ENCODE data around the gene ACOX3.
"Not testable (repeated sequence)": the region's sequence is repeated elsewhere in the genome, so short reads cannot be mapped to it uniquely, and the experiment has no call there.

The ACOX3 gene

DNA sequence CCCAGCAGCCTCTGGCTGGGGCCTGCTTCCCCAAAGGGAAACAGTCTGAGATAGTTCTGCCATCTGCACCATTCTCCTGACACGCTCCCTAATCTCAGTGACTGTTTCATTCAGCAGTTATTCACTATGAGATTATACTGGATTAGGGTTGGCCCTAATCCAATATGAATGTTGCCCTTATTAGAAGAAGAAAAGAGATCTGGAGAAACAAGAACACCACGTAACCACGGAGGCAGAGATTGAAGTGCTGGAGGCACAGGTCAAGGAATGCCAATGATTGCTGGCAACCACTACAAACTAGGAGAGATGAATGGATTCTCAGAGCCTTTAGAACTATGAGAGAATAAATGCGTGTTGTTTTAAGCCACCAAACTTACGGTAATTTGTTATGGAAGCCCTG lies 7.4 kb downstream of the ACOX3 start:
- DNase-seq (ENCODE audit: low read depth) = no peak

DNA sequence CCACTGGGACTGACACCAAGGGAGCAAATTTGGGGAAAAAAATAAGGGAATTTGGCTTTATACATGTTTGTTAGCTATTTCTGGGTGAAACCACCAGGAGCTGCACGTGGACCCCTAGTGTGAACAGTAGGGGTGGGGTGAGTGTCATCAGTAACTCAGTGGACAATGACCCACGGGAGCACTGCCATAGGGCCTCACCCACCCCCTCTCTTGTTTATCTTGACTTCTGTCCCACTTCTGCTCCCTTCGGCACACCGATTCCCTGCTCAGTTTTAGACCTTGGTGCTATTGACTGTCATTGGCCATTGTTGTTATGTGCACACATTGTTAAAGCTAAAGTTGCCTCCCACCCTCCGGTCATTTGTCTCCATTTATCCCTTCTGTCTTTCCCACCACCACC lies 9.0 kb downstream of the ACOX3 start:
- no peak for DNase-seq (ENCODE audit: low read depth)

DNA sequence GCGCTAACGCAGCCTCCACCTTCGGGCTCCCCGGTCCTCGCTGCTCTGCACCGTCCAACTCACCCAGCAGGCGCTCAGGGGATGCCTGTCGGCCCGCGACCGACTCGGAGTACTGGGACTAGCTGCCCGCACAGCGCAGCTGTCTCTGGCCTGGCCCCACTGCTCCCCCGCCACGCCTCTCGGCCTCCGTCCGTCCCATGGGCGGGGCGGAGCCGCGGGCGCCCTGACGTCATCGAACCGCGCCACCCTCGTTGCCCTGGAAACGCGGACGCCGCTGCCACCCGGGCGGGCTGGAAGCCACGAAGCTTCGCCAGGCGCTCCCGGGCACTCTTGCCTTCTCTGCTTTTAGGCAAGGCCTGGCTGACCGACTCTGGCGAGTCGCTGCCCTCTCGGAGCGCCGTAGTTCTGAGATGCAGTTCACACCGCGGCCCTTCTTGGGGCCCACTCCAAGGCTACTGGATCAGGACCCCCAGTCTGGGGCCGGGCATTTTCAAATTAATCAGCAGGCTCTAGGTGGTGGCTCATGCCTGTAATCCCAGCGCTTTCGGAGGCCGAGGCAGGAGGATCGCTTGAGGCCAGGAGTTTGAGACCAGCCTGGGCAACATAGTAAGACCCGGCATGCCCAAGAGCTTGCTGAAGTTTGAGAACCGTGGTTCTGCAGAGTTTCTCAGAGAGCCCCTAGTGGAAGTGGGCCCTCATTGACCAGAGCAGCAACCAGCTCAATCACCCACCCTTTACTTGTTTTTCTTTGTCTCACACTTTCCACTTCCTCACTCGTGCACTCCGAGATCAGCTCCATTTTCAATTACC lies 12.0 kb downstream of the ACOX3 start:
- DNase-seq (ENCODE audit: low read depth) = peak; percentile 92

DNA sequence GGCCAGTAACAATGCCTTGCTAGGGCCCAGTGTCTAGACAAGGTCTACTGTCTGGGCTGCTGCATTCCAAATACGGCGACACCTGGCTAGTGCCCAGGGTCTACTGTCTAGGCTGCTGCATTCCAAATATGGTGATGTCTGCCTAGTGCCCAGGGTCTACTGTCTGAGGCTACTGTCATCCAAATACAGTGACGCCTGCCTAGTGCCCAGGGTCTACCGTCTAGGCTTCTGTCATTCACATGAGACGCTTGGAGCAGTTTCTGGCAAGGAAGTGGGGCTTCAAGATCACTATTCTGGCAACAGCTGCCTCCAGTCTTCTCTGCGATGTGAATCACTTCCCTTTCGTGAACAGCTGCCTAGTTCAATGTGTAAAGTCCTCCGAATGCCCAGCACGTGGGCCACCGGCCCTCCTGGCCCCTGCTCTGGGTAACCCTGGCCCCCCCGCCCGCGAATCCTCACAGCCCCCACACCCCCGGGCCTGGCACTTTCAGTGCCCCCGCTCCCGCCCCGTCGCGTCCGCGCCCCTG lies 12.7 kb downstream of the ACOX3 start:
- no peak for DNase-seq (ENCODE audit: low read depth)

DNA sequence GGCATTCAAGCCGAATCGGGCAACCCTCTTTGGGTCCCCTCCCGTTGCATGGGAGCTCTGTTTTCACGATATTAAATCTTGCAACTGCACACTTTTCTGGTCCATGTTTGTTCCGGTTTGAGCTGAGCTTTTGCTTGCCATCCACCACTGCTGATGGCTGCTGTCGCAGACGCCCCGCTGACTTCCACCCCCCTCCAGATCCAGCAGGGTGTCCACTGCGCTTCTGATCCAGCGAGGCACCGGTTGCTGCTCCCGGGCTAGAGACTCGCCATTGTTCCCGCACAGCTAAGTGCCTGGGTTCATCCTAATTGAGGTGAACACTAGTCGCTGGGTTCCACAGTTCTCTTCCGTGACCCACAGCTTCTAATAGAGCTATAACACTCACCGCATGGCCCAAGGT lies 13.3 kb downstream of the ACOX3 start:
- DNase-seq (ENCODE audit: low read depth) = no peak

DNA sequence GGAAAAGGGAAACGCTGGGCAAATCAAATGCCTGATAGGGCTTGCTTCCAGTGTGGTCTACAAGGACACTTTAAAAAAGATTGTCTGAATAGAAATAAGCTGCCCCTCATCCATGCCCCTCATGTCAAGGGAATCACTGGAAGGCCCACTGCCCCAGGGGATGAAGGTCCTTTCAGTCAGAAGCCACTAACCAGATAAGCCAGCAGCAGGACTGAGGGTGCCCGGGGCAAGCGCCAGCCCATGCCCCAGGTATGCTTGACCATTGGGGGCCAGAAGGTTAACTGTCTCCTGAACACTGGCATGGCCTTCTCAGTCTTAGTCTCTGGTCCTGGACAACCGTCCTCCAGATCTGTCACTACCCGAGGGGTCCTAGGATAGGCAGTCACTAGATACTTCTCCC lies 17.7 kb downstream of the ACOX3 start:
- no peak for DNase-seq (ENCODE audit: low read depth)

DNA sequence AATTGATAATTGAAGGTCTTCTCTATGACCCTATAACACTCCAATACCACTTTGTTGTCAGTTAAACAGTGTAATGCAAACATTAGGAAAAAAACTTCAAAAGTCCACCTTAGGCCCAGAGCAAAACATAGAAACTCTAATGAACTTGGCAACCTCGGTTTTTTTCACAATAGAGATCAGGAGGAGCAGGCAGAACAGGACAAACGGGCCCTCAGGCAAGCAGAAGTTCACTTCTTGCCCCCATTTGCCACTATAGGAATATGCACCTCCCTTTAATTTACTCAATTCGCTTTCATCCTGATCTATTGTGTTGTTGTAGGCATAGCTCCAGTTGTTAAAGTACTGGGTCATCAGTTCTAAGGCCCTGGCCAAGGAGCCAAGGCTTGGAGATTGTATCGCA lies 18.2 kb downstream of the ACOX3 start:
- no peak for DNase-seq (ENCODE audit: low read depth)

DNA sequence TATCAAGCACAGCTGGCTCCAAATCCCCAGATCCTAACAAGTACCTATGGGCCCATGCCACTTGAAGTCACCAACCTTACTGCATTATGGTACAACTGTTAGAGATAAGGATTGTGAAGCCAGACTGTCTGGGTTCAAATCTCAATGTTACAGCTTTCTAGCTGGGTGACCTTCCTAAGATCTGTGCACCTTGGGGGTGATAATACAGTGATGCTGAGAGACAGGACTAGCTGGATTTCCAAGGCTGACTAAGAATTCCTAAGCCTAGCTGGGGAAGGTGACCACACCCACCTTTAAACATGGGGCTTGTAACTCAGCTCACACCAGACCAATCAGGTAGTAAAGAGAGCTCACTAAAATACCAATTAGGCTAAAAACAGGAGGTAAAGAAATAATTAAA lies 20.4 kb downstream of the ACOX3 start:
- DNase-seq (ENCODE audit: low read depth) = not testable (repeated sequence)

DNA sequence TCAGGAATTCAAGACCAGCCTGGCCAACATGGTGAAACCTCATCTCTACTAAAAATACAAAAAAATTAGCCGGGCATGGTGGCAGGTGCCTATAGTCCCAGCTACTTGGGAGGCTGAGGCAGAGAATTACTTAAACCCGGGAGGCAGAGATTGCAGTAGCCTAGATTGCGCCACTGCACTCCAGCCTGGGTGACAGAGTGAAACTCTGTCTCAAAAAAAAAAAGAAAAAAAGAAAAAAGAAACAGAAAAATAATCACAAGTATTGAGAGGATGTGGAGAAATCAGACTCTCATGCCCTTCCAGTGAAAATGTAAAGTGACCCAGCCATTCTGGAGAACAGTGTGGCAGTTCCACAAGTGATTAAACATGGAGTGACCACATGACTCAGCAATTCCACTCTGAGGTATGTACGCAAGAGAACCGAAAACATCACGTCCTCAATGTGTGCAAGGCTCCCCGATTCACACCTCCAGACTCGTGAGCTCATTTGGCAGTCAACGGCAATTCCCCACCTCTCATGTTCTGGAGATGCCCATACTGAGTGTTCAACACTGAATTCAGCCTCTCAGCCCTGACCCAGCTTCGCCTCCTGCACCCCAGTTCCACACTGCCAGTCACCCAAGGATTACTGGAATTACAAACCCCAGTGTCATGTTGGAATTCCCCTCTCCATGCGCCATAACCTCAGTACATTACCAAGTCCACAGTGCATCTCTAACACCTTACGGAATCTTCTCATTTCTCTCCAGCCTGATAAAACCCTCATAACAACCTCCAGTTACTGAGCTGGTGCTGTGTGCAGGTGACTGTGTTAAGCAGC lies 21.1 kb downstream of the ACOX3 start:
- peak; percentile 51 for DNase-seq (ENCODE audit: low read depth)

DNA sequence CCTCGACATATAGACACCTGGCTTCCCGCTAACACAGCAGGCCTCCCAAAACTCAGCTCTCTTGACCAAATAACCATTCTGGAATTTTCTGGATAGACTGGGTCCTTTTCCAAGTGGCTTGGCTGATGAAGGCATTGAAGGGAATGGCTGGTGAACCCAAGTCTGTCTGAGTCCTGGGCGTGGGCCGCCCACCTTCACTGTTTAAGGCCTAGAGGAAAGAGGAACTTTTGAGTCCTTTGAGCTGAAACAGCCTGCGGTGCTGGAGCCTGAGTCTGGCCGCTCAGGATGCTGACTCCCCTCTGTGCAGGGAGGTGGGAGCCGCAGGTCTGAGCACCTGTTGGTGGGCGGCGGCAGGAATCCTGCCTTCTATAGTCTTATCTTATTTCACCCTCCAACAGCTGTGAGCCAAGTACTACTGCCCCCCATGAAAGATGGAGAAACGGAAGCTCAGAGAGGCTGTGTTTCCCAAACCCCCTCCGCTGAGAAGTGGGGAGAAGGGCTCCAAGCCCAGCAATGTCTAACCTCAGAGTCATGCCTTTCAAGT lies 23.4 kb downstream of the ACOX3 start:
- DNase-seq (ENCODE audit: low read depth) = no peak

DNA sequence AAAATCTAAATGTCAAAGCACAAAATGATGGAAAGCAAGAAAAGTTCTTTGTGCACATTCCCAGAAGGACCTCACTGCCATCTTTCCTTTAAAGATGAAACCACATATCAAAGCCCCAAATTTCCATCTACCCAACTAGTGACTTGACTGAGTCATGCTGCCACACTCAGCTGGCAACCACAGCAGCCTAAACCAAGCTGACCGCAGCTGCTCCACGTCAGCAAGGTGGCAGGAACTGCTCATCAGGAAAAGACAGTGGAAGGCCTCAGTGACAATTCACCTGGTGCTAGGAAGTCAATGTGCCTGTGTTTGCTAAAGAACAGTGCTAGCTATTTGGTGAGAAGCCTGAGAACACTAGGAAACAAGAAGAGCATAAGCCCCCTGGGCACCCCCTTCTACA lies 26.1 kb downstream of the ACOX3 start:
- peak; percentile 42 for DNase-seq (ENCODE audit: low read depth)

DNA sequence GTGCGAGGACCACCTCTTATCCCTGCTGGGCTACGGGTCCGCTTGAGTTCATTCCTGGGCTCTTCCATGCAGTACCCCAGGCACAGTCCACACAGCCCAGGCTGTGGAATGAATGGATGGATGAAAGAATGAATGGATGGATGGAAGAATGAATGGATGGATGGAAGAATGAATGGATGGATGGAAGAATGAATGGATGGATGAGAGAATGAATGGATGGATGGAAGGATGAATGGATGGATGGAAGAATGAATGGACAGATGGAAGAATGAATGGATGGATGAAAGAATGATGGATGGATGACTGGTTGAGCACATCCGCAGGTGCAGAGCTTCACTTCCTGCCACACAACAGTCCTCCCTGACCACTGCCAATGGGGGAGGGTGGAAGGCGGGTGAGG lies 28.2 kb downstream of the ACOX3 start:
- DNase-seq (ENCODE audit: low read depth) = no peak

DNA sequence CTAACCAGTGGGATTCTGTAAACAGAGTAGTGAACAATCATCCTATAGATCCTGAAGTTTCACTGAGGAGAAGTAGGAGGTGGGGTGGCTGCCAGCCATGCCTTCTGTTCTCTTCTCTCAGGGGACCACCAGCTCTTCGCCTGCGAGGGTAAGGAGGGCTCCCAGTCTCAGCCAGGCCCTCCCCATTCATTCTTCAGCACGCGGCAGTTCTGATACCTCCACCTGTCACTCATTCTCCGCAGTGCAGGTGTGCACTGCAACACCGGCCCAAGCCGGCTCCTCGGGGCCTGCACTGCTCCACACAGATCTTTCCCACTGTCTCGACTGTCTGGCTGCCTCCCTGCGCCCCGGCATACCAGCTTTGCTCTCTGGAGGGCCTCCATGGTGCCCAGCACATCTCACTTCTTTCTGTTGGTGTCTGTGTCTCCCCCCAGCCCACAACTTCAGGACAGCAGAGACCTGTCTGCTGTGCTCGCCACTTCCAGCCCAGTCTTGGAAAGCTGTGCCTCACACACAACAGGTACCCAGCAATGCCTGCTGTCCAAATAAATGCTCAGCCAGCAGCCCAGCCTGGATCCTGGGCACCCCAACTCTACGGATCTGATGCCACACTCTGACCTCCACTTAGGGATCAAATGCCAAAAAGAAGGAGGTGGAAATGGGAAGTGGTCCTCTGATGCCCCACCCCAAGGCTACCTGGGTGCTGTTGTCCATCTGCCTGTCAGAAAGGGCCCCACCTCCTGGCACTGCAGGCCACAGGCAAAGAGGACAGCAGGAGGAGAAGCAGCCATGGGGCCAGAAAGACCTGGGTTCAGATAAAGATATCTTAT lies 29.0 kb downstream of the ACOX3 start:
- no peak for DNase-seq (ENCODE audit: low read depth)

DNA sequence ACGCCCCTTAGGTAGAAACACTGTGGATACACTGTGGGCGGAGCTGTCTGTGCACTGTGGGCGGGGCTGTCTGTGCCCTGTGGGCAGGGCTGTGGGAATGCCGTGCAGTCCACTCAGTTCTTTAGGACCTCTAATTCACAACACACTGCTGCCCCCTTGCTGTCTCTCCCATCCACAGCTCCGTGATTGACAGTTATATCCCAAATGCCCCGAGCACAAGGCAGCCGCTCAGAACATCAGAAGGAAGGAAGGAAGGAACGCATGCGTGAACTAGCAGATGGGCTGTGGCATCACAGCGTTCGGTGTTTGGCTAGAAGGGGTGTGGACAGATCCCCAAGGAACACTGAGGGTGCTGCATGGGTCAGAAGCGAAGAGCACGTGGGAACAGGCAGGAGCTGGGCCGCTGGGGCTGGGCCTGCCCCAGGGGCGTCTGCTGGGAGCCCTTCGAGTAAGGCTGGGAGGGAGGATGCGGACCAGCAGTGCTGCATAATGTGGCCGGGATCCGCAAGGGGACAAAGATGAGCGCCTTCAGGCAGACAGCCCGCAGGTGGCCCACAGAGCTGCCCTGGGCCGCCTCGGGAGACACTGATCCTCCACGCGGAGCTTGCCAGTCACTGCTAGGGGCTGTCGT lies 29.8 kb downstream of the ACOX3 start:
- no peak for DNase-seq (ENCODE audit: low read depth)

DNA sequence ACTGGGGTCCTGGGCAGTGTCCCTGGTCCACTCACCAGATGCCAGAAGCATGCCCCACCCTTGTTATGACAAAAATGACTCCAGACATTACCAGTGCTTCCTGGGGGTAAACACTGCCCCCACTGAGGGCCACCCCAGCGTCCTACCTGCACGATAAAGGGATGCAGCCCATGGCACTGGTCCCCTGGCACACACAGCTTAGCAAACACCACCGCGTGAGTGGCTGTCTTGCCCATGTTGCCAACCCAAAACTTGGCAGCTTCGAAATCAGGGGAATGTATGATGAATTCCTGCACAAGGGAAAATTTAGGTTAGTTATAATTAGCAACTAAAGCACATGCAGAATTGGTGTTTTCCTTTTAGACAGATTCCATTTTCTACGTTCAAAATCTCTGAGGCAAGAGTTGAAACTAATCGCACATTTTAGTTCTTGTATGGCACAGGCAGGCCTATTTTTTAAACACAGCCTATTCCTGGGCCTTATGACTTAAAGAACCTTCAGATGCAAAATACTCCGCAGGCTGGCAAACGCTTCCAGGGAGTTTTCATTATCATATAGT lies 30.4 kb downstream of the ACOX3 start:
- DNase-seq (ENCODE audit: low read depth) = no peak

DNA sequence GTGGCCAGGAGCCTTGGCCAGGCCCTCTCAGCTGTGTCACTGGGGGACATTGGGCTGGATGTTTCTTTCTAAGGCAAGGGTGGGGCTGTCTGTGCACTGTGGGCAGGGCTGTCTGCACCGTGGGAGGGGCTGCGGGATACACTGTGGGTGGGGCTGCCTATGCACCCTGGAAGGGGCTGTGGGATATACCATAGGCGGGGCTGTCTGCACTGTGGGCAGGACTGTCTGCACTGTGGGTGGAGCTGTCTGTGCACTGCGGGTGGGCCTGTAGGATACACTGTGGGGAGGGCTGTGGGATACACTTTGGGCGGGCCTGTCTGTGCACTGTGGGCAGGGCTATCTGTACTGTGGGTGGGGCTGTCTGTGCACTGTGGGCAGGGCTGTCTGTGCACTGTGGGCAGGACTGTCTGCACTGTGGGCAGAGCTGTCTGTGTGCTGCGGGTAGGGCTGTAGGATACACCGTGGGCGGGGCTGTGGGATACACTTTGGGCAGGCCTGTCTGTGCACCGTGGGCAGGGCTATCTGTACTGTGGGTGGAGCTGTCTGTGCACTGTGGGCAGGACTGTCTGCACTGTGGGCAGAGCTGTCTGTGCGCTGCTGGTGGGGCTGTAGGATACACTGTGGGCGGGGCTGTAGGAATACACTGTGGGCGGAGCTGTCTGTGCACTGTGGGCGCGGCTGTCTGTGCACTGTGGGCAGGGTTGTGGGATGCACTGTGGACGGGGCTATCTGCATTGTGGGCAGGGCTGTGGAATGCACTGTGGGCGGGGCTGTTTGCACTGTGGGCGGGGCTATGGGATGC lies 31.1 kb downstream of the ACOX3 start:
- peak; percentile 8 for DNase-seq (ENCODE audit: low read depth)

DNA sequence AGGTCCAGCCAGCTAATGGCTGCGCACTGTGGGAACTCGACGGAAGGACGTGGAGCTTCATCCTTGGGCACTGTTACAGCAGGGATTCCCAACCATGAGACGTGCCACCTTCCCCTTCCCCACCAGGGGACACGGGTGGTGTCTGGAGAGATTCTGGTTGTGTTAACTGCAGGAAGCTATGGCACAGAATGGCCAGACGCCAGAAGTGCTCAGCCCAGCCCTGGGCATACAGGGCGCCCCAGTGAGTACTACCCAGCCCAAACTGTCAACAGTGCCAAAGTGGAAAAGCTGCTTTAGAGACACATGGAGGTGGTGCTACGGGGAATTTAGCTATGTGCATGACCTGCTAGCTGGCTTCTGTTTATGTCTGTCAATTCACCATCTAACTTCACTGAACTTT lies 32.8 kb downstream of the ACOX3 start:
- no peak for DNase-seq (ENCODE audit: low read depth)

DNA sequence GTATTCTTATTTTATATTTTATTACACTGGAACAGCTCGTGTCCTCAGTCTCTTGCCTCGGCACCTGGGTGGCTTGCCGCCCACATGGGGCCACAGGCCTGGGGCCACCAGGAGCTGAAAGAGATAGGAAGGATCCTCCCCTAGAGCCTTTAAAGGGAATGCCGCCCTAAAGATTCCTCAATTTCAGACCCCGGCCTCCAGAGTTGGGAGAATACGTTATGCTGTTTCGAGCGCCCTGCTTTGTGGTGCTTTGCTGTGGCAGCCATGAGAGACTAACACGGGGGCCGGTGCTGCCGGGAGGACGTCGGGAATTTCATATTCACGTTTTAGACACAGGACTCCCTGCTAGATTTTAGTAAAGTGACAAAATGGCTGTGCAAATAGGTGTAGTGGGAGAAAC lies 33.2 kb downstream of the ACOX3 start:
- no peak for DNase-seq (ENCODE audit: low read depth)

DNA sequence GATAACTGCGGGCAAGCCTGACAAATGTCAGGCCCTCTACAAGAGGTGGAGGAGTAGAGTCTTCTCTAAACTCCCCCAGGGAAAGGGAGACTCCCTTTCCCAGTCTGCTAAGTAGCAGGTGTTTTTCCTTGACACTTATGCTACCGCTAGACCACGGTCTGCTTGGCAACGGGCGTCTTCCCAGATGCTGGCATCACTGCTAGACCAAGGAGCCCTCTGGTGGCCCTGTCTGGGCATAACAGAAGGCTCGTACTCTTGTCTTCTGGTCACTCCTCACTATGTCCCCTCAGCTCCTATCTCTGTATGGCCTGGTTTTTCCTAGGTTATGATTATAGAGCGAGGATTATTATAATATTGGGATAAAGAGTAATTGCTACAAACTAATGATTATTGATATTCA lies 33.6 kb downstream of the ACOX3 start:
- DNase-seq (ENCODE audit: low read depth) = peak; percentile 12

DNA sequence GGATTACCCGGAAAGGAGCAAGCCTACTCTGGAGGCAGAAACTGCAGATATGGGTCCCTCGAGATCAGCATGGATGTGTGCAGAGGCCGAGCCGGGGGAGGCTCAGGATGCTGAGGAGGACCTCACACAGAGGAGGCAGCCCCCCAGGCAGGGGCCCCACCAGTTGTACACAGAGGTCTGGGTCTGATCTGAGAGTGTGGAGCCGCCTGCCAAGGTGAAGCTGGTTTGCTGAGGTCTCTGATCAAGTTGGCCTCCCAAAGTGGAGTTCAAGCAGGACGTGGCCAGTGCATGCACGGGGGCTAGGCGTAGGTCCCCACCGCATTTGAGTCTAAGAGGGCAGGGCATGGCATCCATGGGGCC lies 35.0 kb downstream of the ACOX3 start:
- no peak for DNase-seq (ENCODE audit: low read depth)
